ENCODE results near the gene LYPLA2.
A peak's percentile ranks its signal among the peaks of the same experiment; 100 is the strongest.

LYPLA2 gene

GRCh38 chr1:23838401-23838866 lies 47.5 kb downstream of the LYPLA2 start:
- DNase-seq: peak; percentile 82

GRCh38 chr1:23843644-23844043 lies 52.7 kb downstream of the LYPLA2 start:
- DNase-seq: no peak
